Measurements from ENCODE around the gene LMNTD2.

The LMNTD2 gene

GRCh38 chr11:560305-561147, at the start of gene LMNTD2, which contains the start of gene RASSF7:
TSS of gene LMNTD2 (minus strand) at chr11:560738. CDS start at chr11:560716, 22 bp downstream.
TSS of gene RASSF7 (plus strand) at chr11:560970. CDS start at chr11:561769, 799 bp downstream.
- peak; percentile 77 to 81 for DNase-seq

- DNase-seq, result no peak
These were observed 48.8 kb upstream of the LMNTD2 start for GRCh38 chr11:609341-609811.

GRCh38 chr11:608791-609251, 48.3 kb upstream of the LMNTD2 start:
- no peak for DNase-seq

GRCh38 chr11:607971-608659, 47.6 kb upstream of the LMNTD2 start:
- DNase-seq, result no peak

- no peak for DNase-seq
These were observed 46.7 kb upstream of the LMNTD2 start for GRCh38 chr11:607020-607780.

GRCh38 chr11:606245-606644, 45.7 kb upstream of the LMNTD2 start:
- DNase-seq, result no peak

- no peak for DNase-seq
These were observed 45.0 kb upstream of the LMNTD2 start for GRCh38 chr11:605286-606129.

GRCh38 chr11:603154-603553, 42.6 kb upstream of the LMNTD2 start:
- DNase-seq, result no peak

- DNase-seq, result no peak
These were observed 41.2 kb upstream of the LMNTD2 start for GRCh38 chr11:601573-602245.

GRCh38 chr11:598005-598680, 37.6 kb upstream of the LMNTD2 start:
- no peak for DNase-seq

- no peak for DNase-seq
These were observed 36.7 kb upstream of the LMNTD2 start for GRCh38 chr11:597166-597725.

- no peak for DNase-seq
These were observed 35.8 kb upstream of the LMNTD2 start for GRCh38 chr11:596374-596773.

- DNase-seq, result no peak
These were observed 34.9 kb upstream of the LMNTD2 start for GRCh38 chr11:595400-595799.

- DNase-seq, result no peak
These were observed 32.8 kb upstream of the LMNTD2 start for GRCh38 chr11:593347-593746.

GRCh38 chr11:592918-593317, 32.4 kb upstream of the LMNTD2 start:
- no peak for DNase-seq

- DNase-seq, result no peak
These were observed 32.0 kb upstream of the LMNTD2 start for GRCh38 chr11:592501-592900.

- DNase-seq, result no peak
These were observed 30.5 kb upstream of the LMNTD2 start for GRCh38 chr11:590997-591396.

- DNase-seq, result no peak
These were observed 29.3 kb upstream of the LMNTD2 start for GRCh38 chr11:589798-590197.

- DNase-seq, result peak; percentile 11 to 21
These were observed 27.4 kb upstream of the LMNTD2 start for GRCh38 chr11:587978-588380.

GRCh38 chr11:587546-587945, 27.0 kb upstream of the LMNTD2 start:
- no peak for DNase-seq
